HG03066 (cell line): Measurements from ENCODE around the gene UNC5B.
"Not testable (repeated sequence)": the region's sequence is repeated elsewhere in the genome, so short reads cannot be mapped to it uniquely, and the experiment has no call there.

Experiments
- ATAC-seq: cut with Tn5 transposase; IDR thresholded peaks from one replicate; pipeline ENCODE4 v1.9.1; 2021; ENCODE audit warnings: low read depth; ENCODE audit not compliant: unreplicated experiment

The UNC5B gene

GRCh38 chr10:71207578-71207977 is 4.8 kb upstream of the UNC5B start:
- ATAC-seq: no peak

- no peak for ATAC-seq
These were observed 3.0 kb upstream of the UNC5B start for GRCh38 chr10:71209352-71209715.

GRCh38 chr10:71209731-71210541 is 2.4 kb upstream of the UNC5B start:
- ATAC-seq: no peak

GRCh38 chr10:71210542-71210871 is 1.9 kb upstream of the UNC5B start:
- ATAC-seq: no peak

- ATAC-seq: no peak
These were observed 1.3 kb upstream of the UNC5B start for GRCh38 chr10:71211053-71211452.

- ATAC-seq: no peak
These were observed 524 bp upstream of the UNC5B start for GRCh38 chr10:71211775-71212317.

GRCh38 chr10:71213127-71213621 is 804 bp downstream of the UNC5B start:
- ATAC-seq: no peak

- ATAC-seq: no peak
These were observed 1.5 kb downstream of the UNC5B start for GRCh38 chr10:71213761-71214440.

GRCh38 chr10:71214641-71215559 is 2.5 kb downstream of the UNC5B start:
- no peak for ATAC-seq

GRCh38 chr10:71216363-71216695 is 4.0 kb downstream of the UNC5B start:
- no peak for ATAC-seq

- no peak for ATAC-seq
These were observed 4.4 kb downstream of the UNC5B start for GRCh38 chr10:71216751-71217265.

GRCh38 chr10:71217266-71218045 is 5.1 kb downstream of the UNC5B start:
- ATAC-seq: no peak

- no peak for ATAC-seq
These were observed 5.8 kb downstream of the UNC5B start for GRCh38 chr10:71218046-71218650.

GRCh38 chr10:71218651-71219050 is 6.3 kb downstream of the UNC5B start:
- ATAC-seq: no peak

GRCh38 chr10:71219236-71219917 is 7.0 kb downstream of the UNC5B start:
- ATAC-seq: not testable (repeated sequence)

GRCh38 chr10:71219918-71220688 is 7.7 kb downstream of the UNC5B start:
- ATAC-seq: no peak

GRCh38 chr10:71220689-71221540 is 8.5 kb downstream of the UNC5B start:
- ATAC-seq: no peak
